ENCODE results near the gene GDF11.

GRCh38 chr12:55724940-55725309, 18.0 kb upstream of the GDF11 start:
- TF ChIP-seq CTCF (IDR thresholded peaks at IDR 0.05 in 2 of 3, conservative IDR thresholded peaks at IDR 0.05 in 1 of 3; ENCODE audit: borderline replicate concordance in 1 of 3, insufficient read depth in 1 of 3, low read depth in 2 of 3, low read length in 2 of 3): no peak
- TF ChIP-seq POLR2A (IDR thresholded peaks at IDR 0.05; ENCODE audit: borderline replicate concordance, extremely low read depth, insufficient read depth, insufficient read length): no peak
- TF ChIP-seq EGR1 (IDR thresholded peaks at IDR 0.05; ENCODE audit: low read depth): no peak
- no peak for TF ChIP-seq CEBPB (IDR thresholded peaks at IDR 0.05; ENCODE audit: low read depth)
- no peak for TF ChIP-seq SRF (IDR thresholded peaks at IDR 0.05; ENCODE audit: low read depth)
- no peak for TF ChIP-seq REST (IDR thresholded peaks at IDR 0.05; ENCODE audit: low read depth)
- TF ChIP-seq SIN3A (IDR thresholded peaks at IDR 0.05; ENCODE audit: low read depth): no peak
- no peak for TF ChIP-seq EZH2phosphoT487 (IDR thresholded peaks at IDR 0.05; ENCODE audit: borderline replicate concordance)
- TF ChIP-seq POLR2AphosphoS5 (IDR thresholded peaks at IDR 0.05; ENCODE audit: low read depth, low read length): peak; percentile 17
- TF ChIP-seq, protein P1, sequence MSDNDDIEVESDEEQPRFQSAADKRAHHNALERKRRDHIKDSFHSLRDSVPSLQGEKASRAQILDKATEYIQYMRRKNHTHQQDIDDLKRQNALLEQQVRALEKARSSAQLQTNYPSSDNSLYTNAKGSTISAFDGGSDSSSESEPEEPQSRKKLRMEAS (IDR thresholded peaks at IDR 0.05): no peak
- TF ChIP-seq ATF3 (IDR thresholded peaks at IDR 0.05): no peak
- TF ChIP-seq ZNF274 (IDR thresholded peaks at IDR 0.05; ENCODE audit: low read depth, low read length): no peak
